Thoracic aorta (tissue), 2 donors: ENCODE data around the gene ZNF385B. TPM values are rescaled to one million over a fixed set of nuclear protein-coding genes. Genes with fewer than 3 reads are reported as not detected.

Source experiments
- ATAC-seq: fragments of 150-250 bp; one replicate; pipeline ENCODE4 v1.8.0; 2017; ENCODE audit warnings: low read depth; ENCODE audit not compliant: insufficient number of reproducible peaks, low FRiP score
- DNase-seq: peaks from one replicate; pipeline ENCODE4 v3.0.0-alpha.2; 2020; ENCODE audit warnings: low spot score
- H3K27ac ChIP-seq, 2 donors: fragments of 200-600 bp; sonication (generic); 1 replicate in 1 of 2; 2 replicates in 1 of 2; pipeline ENCODE4 v1.5.1; 2016; ENCODE audit warnings: mild to moderate bottlenecking in 2 of 2, moderate library complexity in 2 of 2
- H3K27me3 ChIP-seq: fragments of 200-600 bp; sonication (generic); replicated peaks from 2 replicates; pipeline ENCODE4 v1.6.0; 2016; ENCODE audit warnings: mild to moderate bottlenecking; ENCODE audit not compliant: insufficient read depth
- H3K36me3 ChIP-seq: fragments of 200-600 bp; sonication (generic); one replicate; pipeline ENCODE4 v1.5.1; 2016
- H3K4me1 ChIP-seq, 2 donors: fragments of 200-600 bp; sonication (generic); 1 replicate in 1 of 2; 2 replicates in 1 of 2; pipeline versions ENCODE4 v1.5.1 to v1.6.0; 2016; ENCODE audit warnings: low read depth in 2 of 2, mild to moderate bottlenecking in 1 of 2; ENCODE audit not compliant: control insufficient read depth in 1 of 2
- H3K4me3 ChIP-seq: fragments of 200-600 bp; sonication (generic); 2 replicates; pipeline ENCODE4 v1.5.1; 2016; ENCODE audit warnings: mild to moderate bottlenecking
- H3K9me3 ChIP-seq: fragments of 200-600 bp; sonication (generic); 2 replicates; pipeline ENCODE4 v1.5.1; 2016
- total RNA-seq, 2 donors: library from RNA; depleted of rRNA; stranded (reverse); fragments of >200 nt; gene quantifications; one replicate each; pipeline versions ENCODE4 v1.1.0 to v1.2.3, GENCODE V29; 2016
- TF ChIP-seq, protein P1 (sequence below): fragments of 200-600 bp; sonication (generic); IDR thresholded peaks from one replicate; pipeline ENCODE4 v1.5.1; 2019; ENCODE audit warnings: antibody characterized with exemption

ZNF385B gene
- total RNA-seq, 2 donors from 2014 or later: 0.41 to 1.9 TPM

DNA sequence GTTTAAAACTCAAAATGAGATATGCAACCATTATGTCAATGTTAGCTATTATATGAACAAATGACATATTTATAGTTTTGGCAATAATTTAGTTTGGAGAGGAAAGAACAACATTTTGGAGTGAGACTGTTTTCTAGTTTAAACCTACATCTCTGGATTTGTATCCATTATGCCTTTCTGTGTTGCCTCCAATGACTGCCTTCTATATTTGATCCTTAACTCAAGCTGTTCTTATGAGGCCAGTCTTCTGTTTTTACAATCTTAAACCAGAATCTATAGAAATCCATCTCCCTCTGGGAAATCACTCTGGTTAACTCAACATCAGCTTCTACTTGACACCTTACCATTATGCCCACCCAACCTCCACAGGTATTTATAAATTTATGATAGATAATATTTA, 67.5 kb downstream of the ZNF385B start:
- DNase-seq: no peak
- TF ChIP-seq, protein P1, sequence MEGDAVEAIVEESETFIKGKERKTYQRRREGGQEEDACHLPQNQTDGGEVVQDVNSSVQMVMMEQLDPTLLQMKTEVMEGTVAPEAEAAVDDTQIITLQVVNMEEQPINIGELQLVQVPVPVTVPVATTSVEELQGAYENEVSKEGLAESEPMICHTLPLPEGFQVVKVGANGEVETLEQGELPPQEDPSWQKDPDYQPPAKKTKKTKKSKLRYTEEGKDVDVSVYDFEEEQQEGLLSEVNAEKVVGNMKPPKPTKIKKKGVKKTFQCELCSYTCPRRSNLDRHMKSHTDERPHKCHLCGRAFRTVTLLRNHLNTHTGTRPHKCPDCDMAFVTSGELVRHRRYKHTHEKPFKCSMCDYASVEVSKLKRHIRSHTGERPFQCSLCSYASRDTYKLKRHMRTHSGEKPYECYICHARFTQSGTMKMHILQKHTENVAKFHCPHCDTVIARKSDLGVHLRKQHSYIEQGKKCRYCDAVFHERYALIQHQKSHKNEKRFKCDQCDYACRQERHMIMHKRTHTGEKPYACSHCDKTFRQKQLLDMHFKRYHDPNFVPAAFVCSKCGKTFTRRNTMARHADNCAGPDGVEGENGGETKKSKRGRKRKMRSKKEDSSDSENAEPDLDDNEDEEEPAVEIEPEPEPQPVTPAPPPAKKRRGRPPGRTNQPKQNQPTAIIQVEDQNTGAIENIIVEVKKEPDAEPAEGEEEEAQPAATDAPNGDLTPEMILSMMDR: no peak
- Histone ChIP-seq H3K9me3 (no peaks in the 10 kb centered on the region), H3K36me3 (no peaks in the 10 kb centered on the region), H3K4me3 (no peak overlapping the region), H3K27me3 (no peaks in the 10 kb centered on the region), H3K27ac (no peak overlapping the region), H3K4me1 (no peaks in the 10 kb centered on the region)
- no peak for ATAC-seq

DNA sequence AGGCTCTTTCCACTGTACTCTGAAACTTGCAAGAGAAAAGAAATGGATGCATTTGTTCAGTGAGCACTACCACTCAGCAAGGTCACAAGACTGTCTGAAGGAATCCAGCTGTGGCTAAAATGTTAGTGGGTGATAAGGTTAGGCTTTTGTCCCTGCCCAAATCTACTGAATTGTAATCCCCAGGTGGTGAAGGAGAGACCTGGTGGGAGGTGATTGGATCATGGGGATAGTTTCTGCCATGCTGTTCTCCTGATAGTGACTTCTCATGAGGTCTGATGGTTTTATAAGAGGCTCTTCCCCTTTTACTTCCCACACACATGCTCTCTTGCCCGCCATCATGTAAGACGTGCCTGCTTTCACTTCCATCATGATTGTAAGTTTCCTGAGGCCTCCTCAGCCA, 68.2 kb downstream of the ZNF385B start:
- Histone ChIP-seq H3K9me3 (no peaks in the 10 kb centered on the region), H3K4me3 (no peak overlapping the region), H3K27ac (no peak overlapping the region), H3K4me1 (no peaks in the 10 kb centered on the region), H3K27me3 (no peaks in the 10 kb centered on the region), H3K36me3 (no peaks in the 10 kb centered on the region)
- DNase-seq: no peak
- no peak for ATAC-seq
- TF ChIP-seq, protein P1: no peak

DNA sequence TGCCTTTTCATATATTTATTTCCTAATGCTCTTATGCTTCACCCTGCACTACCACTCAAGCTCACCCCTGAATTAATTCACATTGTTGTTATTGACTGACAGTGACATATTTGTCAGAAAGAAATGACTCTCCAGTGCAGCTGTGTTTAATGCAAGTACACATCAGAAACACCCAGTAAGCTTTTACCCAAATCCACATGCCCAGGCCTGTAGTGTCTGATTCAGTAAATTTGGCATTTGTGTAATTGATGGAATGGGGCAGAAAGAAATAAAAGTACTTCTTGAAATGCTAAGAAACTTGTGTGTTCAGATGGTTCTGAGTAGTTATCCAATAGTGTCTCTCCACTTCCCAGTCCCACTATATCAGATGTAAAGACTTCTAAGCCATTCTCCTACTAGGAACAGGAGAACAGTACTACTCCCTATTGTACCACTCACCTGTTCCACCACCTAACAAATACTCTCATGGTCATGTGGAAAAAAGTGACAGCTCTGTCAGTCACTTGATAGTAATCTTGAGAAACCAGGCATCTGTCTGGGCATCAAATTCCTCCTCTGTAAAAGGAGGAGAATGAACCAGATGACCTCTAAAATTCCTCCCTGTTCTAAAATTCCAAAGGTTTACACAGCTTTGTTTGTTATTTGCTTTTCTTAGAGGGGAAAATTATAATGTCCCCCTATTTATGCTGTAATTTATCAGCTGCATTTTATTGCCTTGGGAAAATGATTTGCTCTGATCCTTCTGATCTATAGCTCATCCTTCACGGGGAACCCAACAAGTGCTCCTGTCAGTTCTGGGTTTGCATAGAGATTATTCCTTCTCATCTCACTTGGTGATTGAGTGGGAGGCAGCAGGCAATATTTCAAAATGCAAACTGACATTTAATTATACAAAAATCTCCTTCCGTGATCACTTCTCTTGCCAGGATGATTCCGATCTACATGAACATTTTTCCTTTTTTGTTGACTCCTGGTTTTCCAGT, 70.9 kb downstream of the ZNF385B start:
- Histone ChIP-seq H3K27ac (no peak overlapping the region), H3K9me3 (no peaks in the 10 kb centered on the region), H3K4me3 (no peak overlapping the region), H3K36me3 (no peaks in the 10 kb centered on the region), H3K27me3 (no peaks in the 10 kb centered on the region), H3K4me1 (no peaks in the 10 kb centered on the region)
- TF ChIP-seq, protein P1: no peak
- ATAC-seq (no peak), DNase-seq (no peak)

DNA sequence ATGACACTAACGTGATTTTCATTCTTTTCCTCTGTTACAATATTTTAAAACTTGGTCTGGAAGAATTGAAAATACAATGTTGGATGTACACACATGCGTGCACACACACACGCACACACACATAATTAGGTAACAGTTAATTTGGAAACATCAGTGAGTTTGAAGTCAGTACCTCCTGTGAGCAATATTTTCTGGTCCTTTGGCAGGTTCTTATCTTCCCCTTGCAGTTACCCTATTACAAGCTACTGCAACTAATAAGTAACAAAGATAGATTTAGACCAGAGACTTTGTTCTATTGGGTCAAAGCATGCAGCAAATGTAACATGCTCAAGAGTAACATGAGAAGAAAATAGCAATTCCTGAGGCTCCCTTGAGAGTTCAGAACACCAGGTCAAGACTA, 73.3 kb downstream of the ZNF385B start:
- Histone ChIP-seq H3K27ac (no peak overlapping the region), H3K9me3 (no peaks in the 10 kb centered on the region), H3K4me3 (no peak overlapping the region), H3K36me3 (no peaks in the 10 kb centered on the region), H3K27me3 (no peaks in the 10 kb centered on the region), H3K4me1 (no peaks in the 10 kb centered on the region)
- TF ChIP-seq, protein P1: no peak
- ATAC-seq (no peak), DNase-seq (no peak)

DNA sequence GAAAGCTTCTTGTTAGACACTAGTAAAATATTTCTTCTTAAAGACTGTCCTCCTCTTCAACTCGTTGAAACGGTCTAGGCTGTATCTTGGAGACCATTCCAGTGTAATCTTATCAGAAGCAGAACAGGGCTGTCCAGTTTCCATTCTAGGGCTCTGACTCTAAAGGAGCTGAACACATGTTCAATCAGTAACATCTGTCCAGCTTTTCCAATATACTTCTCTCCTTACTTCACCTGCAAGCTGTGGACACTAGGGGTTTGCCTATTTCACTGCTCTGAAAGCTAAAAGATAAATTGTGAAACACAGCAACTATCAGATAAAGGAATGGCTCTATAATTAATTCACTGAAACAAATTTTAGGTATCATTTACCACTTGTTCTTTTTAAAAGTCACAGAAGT, 73.8 kb downstream of the ZNF385B start:
- H3K4me3 ChIP-seq: no peak overlapping the region
- TF ChIP-seq, protein P1: no peak
- DNase-seq (no peak), ATAC-seq (no peak)
- no peak overlapping the region for H3K27ac ChIP-seq
- no peaks in the 10 kb centered on the region for H3K27me3 ChIP-seq
- H3K36me3 ChIP-seq: no peaks in the 10 kb centered on the region
- no peaks in the 10 kb centered on the region for H3K4me1 ChIP-seq
- H3K9me3 ChIP-seq: no peaks in the 10 kb centered on the region
